Epithelial cell of esophagus (primary cell): ENCODE results near the gene PPP2R5A.

Experiments
- DNase-seq: peaks from one replicate; pipeline ENCODE4 v3.0.0; 2010; ENCODE audit warnings: low read depth
- H3K4me3 ChIP-seq: 2 replicates; pipeline ENCODE4 v1.5.1; 2011; ENCODE audit warnings: mild to moderate bottlenecking, low read length, control low read depth
- TF ChIP-seq, protein P1 (sequence below): IDR thresholded peaks from 2 replicates; pipeline ENCODE4 v1.5.1; 2011; ENCODE audit warnings: low read depth, mild to moderate bottlenecking, low read length, control low read depth, inconsistent platforms; ENCODE audit not compliant: insufficient read depth; ENCODE audit errors: missing control alignments

PPP2R5A gene

DNA sequence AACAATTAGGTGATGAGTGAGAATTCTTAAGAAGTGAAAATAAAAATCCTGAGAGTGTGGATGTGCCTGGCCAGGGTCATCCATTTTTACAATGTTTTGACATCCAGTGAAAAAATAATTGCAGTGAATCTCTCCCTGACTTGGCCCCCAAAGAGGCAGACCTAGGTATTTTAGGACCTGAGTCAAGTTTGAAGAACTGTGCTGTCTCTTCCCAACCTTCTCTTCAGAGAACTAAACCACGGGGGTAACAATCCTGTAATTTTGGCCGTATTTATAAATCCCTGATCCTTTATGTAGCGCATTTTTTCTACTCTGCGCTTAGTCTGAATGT lies 43.3 kb upstream of the PPP2R5A start:
- DNase-seq: no peak
- TF ChIP-seq, protein P1, sequence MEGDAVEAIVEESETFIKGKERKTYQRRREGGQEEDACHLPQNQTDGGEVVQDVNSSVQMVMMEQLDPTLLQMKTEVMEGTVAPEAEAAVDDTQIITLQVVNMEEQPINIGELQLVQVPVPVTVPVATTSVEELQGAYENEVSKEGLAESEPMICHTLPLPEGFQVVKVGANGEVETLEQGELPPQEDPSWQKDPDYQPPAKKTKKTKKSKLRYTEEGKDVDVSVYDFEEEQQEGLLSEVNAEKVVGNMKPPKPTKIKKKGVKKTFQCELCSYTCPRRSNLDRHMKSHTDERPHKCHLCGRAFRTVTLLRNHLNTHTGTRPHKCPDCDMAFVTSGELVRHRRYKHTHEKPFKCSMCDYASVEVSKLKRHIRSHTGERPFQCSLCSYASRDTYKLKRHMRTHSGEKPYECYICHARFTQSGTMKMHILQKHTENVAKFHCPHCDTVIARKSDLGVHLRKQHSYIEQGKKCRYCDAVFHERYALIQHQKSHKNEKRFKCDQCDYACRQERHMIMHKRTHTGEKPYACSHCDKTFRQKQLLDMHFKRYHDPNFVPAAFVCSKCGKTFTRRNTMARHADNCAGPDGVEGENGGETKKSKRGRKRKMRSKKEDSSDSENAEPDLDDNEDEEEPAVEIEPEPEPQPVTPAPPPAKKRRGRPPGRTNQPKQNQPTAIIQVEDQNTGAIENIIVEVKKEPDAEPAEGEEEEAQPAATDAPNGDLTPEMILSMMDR: no peak
- H3K4me3 ChIP-seq: no peak overlapping the region

DNA sequence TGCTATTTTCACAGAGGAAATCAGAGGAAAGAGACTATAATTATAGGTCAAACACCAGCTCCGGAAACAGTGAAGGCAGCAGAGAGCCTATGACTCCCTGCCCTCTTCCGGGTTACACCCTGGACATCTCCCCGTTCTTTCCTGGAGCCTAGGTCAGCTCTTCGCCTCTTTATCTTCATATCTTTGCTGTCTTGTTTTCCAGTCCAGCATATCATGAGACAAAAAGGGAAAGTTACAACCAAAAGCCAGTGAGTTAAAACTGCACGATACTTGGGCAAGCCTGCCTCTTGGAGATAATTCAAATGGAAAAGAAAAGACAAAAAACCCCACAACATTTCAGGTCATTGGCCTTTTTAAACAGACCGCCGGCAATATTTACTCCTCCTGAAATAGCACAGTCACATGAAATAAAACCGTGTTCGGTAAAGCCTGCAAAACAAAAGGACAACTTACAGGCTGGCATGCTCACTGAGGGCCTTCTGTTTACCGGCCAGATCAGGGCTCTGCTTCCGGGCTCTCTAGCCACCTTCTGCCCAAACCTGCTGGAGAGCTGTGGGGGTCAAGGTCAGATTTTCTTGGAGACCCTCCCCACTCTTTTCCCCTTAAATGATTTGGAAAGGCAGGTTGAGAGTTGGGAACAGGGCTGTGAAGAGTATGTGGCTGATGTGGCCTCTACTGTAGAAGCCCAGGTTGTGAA lies 42.8 kb upstream of the PPP2R5A start:
- no peak overlapping the region for H3K4me3 ChIP-seq
- DNase-seq: no peak
- TF ChIP-seq, protein P1: no peak

DNA sequence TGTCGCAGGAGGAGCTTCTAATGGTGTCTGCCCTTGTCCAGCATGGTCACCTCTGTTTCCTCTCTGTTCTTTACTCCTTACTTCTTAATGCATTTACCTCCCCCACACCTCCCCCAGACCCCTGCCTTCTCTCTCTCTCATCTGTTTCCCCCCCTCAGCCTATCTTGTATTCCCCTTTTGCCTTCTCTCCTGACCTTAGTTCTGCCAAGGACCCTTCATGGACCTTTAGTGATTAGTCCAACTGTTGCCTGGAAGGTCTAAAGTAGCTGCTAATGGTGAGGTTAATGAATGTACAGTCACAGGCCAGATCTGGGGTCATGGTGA lies 42.3 kb upstream of the PPP2R5A start:
- TF ChIP-seq, protein P1: no peak
- H3K4me3 ChIP-seq: no peak overlapping the region

DNA sequence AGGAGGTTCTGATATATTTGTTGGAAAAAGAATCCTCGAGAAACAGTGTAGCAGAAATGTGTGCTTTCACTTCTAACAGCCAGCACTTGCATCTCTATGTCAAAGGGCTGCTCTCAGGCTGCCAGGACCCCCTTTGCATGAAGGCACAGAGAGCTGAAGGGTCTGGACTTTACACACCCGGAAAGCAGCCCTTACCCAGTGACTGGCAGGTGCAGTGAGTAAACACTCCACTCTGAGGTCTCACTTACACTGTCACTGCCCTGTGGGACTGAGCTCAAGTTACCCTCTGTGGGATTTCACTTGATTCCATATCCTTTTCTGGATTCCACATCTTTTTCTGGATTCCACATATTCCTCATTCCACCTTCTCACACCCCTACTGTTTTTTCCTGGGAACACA lies 40.8 kb upstream of the PPP2R5A start:
- no peak for DNase-seq
- H3K4me3 ChIP-seq: no peak overlapping the region
- TF ChIP-seq, protein P1: no peak

More for the DNA sequence above, 42.3 kb upstream of the PPP2R5A start:
- DNase-seq: no peak

DNA sequence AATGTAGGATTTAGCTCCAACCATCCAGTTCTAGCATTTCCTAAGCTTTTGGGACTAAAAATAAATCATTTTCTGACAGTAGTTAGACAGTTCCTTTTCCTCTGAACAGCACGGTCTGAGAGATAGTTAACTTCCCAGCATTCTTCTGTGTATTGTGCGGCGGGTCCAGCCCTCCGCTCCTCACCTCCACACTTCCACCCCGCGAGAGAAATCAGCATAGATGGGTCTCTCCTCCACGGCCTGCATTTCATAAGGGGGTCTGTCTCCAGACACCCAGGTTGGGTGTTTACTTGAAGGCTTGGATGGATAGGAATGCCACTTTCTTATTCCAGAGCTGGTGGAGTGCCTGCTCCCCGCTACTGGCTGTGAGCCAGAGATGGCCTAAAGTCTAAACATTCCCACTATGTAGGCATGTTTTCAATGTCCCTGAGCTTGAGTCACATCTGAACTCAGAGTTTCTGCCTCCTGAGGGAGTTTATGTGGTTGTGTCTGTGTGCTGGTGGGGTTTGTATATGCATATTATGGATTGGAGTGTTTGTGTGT lies 38.0 kb upstream of the PPP2R5A start:
- H3K4me3 ChIP-seq: no peak overlapping the region
- peak; percentile 44 for DNase-seq
- TF ChIP-seq, protein P1: no peak

DNA sequence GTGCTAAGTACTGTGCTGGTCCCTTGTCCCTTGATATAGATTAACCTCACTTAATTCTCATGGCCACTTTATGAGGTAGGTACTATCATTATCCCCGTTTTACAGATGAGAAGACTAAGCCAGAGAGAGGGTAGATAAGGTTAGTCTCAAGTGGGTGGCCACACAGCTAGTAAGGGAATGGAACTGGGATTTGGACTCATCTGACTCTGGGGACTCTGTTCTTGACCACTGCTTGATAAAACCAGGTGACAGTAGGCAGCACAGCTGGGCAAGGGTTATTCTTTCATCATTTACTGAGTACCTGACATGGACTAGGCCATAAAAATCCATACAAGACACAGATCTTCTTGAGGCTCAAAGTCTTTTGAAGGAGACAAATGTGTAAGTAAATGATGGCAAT lies 37.2 kb upstream of the PPP2R5A start:
- H3K4me3 ChIP-seq: no peak overlapping the region
- DNase-seq: no peak
- TF ChIP-seq, protein P1: no peak

DNA sequence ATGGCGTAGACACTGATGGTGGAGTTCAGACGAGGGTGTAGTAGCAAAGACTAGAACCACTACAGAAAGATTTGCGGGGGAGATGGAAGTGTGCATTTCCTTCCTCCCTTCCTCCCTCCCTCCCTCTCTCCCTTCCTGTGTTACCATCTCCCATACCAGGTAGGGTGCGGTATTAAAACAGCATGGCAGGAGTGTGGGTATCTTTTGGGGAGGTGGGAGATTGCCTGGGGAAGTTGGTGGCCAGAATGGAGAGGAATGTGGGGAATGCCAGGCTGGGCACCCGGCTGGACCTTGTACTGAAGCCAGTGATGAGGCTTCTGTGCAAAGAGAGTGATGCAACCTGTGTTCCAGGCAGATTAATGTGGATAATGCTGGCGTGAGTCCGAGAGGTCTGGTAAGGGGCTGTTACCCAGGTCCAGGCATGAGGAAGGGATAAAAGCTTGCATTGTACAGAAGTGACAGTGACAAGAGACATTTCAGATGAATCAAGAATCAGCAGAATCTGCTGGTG lies 30.3 kb upstream of the PPP2R5A start:
- TF ChIP-seq, protein P1: no peak
- DNase-seq: no peak
- H3K4me3 ChIP-seq: no peak overlapping the region
